ENCODE data around the gene RAB11FIP2. TPM values are rescaled to one million over a fixed set of nuclear protein-coding genes. Genes with fewer than 3 reads are reported as not detected.

The RAB11FIP2 gene
- total and polyA plus RNA-seq, 10 donors = 3.3 to 38.5 (median 22.6) TPM

DNA sequence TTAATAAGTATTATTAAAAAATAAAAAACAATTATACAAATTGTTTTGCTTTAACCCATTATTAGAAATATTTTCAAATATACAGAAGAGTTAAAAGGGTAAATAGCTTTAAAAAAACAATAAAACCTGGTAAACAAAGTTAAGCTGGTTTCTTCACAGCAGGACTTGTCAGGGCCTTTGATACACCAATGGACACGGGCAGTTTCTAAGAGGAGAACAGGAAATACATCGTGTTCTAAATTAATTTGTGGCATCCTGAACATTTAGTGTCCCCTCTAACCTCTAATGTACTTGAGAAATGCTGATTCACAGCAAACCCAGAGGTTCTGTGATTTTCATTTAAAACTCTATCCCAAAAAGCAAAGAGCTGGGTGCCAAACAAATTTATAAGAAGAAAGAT, 80.8 kb downstream of the RAB11FIP2 start:
- DNase-seq = no peak
- H3K4me1 ChIP-seq = no peaks in the 10 kb centered on the region
- no peak overlapping the region for H3K4me3 ChIP-seq
- H3K27me3 ChIP-seq (replicated peaks in 1 of 7) = peaks cover 0 to 35% (median 0%) of the 10 kb centered on the region in 7 donors
- H3K27ac ChIP-seq = no peak overlapping the region
- TF ChIP-seq POLR2AphosphoS5 (IDR thresholded peaks at IDR 0.05) = no peak
- TF ChIP-seq, protein P1, sequence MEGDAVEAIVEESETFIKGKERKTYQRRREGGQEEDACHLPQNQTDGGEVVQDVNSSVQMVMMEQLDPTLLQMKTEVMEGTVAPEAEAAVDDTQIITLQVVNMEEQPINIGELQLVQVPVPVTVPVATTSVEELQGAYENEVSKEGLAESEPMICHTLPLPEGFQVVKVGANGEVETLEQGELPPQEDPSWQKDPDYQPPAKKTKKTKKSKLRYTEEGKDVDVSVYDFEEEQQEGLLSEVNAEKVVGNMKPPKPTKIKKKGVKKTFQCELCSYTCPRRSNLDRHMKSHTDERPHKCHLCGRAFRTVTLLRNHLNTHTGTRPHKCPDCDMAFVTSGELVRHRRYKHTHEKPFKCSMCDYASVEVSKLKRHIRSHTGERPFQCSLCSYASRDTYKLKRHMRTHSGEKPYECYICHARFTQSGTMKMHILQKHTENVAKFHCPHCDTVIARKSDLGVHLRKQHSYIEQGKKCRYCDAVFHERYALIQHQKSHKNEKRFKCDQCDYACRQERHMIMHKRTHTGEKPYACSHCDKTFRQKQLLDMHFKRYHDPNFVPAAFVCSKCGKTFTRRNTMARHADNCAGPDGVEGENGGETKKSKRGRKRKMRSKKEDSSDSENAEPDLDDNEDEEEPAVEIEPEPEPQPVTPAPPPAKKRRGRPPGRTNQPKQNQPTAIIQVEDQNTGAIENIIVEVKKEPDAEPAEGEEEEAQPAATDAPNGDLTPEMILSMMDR (IDR thresholded peaks at IDR 0.05 in 8 of 11, conservative IDR thresholded peaks at IDR 0.05 in 3 of 11) = no peak
- no peak for TF ChIP-seq POLR2A (IDR thresholded peaks at IDR 0.05)
- H3K36me3 ChIP-seq = no peaks in the 10 kb centered on the region
- 17 to 39% (median 19%) methylated on average over 2 of the region's 2 CpGs for WGBS, 5 donors
- intact Hi-C loops (cut with DNase I; ENCODE audit: low total_unique reads) = no loop called here
- H3K9me3 ChIP-seq = peaks cover 0 to 8% (median 2%) of the 10 kb centered on the region in 8 donors

DNA sequence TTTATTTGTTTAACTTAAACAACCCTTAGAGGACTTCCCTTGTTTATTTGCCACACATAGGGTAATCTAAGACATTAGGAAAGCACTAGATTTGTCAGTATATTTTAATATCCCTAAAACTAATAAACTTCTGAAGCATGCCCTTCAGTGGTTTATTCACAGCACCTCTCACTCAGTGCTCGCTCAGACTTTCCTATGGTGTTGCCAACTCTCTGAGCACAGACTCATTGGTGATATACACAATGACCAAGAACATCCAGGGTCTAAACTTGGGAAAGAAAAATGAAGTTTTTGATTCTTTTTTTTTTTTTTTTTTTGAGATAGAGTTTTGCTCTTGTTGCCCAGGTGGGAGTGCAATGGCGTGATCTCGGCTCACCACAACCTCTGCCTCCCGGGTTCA, 82.2 kb downstream of the RAB11FIP2 start:
- no peak overlapping the region for H3K27ac ChIP-seq

DNA sequence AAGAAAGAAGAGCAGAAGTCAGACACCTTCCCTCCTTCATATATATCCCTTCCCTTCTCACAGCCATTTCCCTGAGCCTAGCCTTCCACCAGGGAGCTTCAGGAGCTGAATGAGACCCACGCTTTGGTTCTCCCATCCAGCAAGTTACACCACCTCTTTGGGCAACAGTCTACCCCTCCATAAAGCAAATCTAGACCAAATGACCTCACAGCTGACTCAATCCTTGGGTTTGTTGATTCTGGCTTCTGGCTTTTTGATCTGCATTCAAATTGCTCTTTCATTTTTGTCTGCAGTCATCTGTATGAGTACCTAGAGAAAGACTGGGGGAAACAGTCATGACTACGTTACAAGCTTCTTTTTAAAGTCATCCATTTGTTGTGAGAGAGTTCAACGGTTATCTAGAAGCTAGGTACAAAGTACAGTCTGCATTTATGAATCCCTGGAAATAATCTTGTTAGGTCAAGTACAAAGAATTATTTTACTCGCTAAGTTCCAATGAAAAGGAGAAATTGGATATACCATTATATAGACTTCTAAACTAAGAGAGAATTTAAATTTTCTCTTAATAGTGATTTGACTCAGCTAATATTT, 86.3 kb downstream of the RAB11FIP2 start:
- Histone ChIP-seq H3K36me3 (no peaks in the 10 kb centered on the region), H3K9me3 (no peaks in the 10 kb centered on the region), H3K4me3 (no peak overlapping the region), H3K4me1 (no peaks in the 10 kb centered on the region), H3K27me3 (replicated peaks in 1 of 7) (peaks cover 0 to 34% (median 0%) of the 10 kb centered on the region in 7 donors), H3K27ac (no peak overlapping the region)
- intact Hi-C loops (cut with DNase I; ENCODE audit: low total_unique reads) = no loop called here
- 81 to 86% (median 81%) methylated on average over 4 of the region's 4 CpGs for WGBS, 5 donors
- DNase-seq = no peak
- TF ChIP-seq, protein P1 (IDR thresholded peaks at IDR 0.05 in 8 of 11, conservative IDR thresholded peaks at IDR 0.05 in 3 of 11) = no peak
- TF ChIP-seq POLR2A (IDR thresholded peaks at IDR 0.05) (no peak), POLR2AphosphoS5 (IDR thresholded peaks at IDR 0.05) (no peak)

More for the DNA sequence above, 82.2 kb downstream of the RAB11FIP2 start:
- Histone ChIP-seq H3K27me3 (replicated peaks in 1 of 7) (peaks cover 0 to 32% (median 0%) of the 10 kb centered on the region in 7 donors), H3K4me1 (no peaks in the 10 kb centered on the region), H3K4me3 (no peak overlapping the region), H3K9me3 (peaks cover 0 to 4% (median under 1%) of the 10 kb centered on the region in 8 donors), H3K36me3 (no peaks in the 10 kb centered on the region)
- 89 to 96% (median 93%) methylated on average over 4 of the region's 4 CpGs for WGBS, 5 donors
- no peak for TF ChIP-seq POLR2A (IDR thresholded peaks at IDR 0.05)
- TF ChIP-seq, protein P1 (IDR thresholded peaks at IDR 0.05 in 8 of 11, conservative IDR thresholded peaks at IDR 0.05 in 3 of 11) = no peak
- no peak for TF ChIP-seq POLR2AphosphoS5 (IDR thresholded peaks at IDR 0.05)
- no peak for DNase-seq
- intact Hi-C loops (cut with DNase I; ENCODE audit: low total_unique reads) = no loop called here

DNA sequence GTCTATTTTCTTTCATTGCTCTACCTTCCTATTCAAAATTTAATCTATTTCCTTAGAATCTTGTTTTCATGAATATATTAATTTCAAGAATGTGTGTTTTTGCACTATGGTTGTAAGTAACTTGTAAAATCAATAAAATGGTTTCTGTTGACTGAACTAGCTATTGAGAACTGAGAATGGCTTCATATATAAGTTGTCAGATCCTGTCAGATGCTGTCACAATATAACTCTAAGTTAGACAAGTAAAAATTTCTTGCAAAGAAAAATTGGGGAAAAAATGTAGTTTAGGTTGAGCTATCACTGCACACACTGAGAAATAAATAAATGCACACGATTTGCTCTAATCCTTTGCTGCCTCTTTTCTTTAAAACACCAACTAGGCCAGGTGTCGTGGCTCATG, 89.8 kb downstream of the RAB11FIP2 start:
- H3K27ac ChIP-seq = no peak overlapping the region
- H3K4me1 ChIP-seq = no peaks in the 10 kb centered on the region
- DNase-seq = no peak
- 75 to 83% (median 79%) methylated on average over 2 of the region's 2 CpGs for WGBS, 5 donors
- TF ChIP-seq POLR2AphosphoS5 (IDR thresholded peaks at IDR 0.05) = no peak
- TF ChIP-seq, protein P1 (IDR thresholded peaks at IDR 0.05 in 8 of 11, conservative IDR thresholded peaks at IDR 0.05 in 3 of 11) = no peak
- TF ChIP-seq POLR2A (IDR thresholded peaks at IDR 0.05) = no peak
- peaks cover 0 to 22% (median 0%) of the 10 kb centered on the region in 7 donors for H3K27me3 ChIP-seq (replicated peaks in 1 of 7)
- intact Hi-C loops (cut with DNase I; ENCODE audit: low total_unique reads) = no loop called here
- no peaks in the 10 kb centered on the region for H3K9me3 ChIP-seq
- H3K4me3 ChIP-seq = no peak overlapping the region
- no peaks in the 10 kb centered on the region for H3K36me3 ChIP-seq

Data from spleen (tissue), 11 donors.